ENCODE measurements around the gene ABCC12.

GRCh38 chr16:48203974-48204824 is 48.4 kb upstream of the ABCC12 start:
- no peak for TF ChIP-seq FOXK2 (IDR thresholded peaks at IDR 0.05)
- no peak for TF ChIP-seq TARDBP (IDR thresholded peaks at IDR 0.05)
- no peak for TF ChIP-seq PKNOX1 (IDR thresholded peaks at IDR 0.05)
- no peak for TF ChIP-seq SP1 (IDR thresholded peaks at IDR 0.05)
- no peak for TF ChIP-seq L3MBTL2 (conservative IDR thresholded peaks at IDR 0.05)
- no peak for TF ChIP-seq ELF4 (IDR thresholded peaks at IDR 0.05)
- no peak for TF ChIP-seq BHLHE40 (IDR thresholded peaks at IDR 0.05; ENCODE audit: borderline replicate concordance)
- no peak for TF ChIP-seq FOXM1 (IDR thresholded peaks at IDR 0.05; ENCODE audit: borderline replicate concordance)
- TF ChIP-seq LEF1 (IDR thresholded peaks at IDR 0.05; ENCODE audit: borderline replicate concordance) = no peak
- no peak for TF ChIP-seq FOXA1 (IDR thresholded peaks at IDR 0.05)
